Effector CD4-positive, alpha-beta T cell (primary cell): ENCODE results near the gene LSM11.

Source experiments
- DNase-seq: peaks from one replicate; pipeline ENCODE4 v3.0.0-alpha.2; 2020

The LSM11 gene

GRCh38 chr5:157778121-157778805 is 34.8 kb downstream of the LSM11 start:
- DNase-seq: no peak

GRCh38 chr5:157779221-157779620 is 35.7 kb downstream of the LSM11 start:
- no peak for DNase-seq

- no peak for DNase-seq
Measured at GRCh38 chr5:157785801-157786200, 42.3 kb downstream of the LSM11 start.

GRCh38 chr5:157793301-157793700 is 49.8 kb downstream of the LSM11 start:
- DNase-seq: no peak

- DNase-seq: no peak
Measured at GRCh38 chr5:157799578-157799977, 56.1 kb downstream of the LSM11 start.

GRCh38 chr5:157800137-157800536 is 56.6 kb downstream of the LSM11 start:
- DNase-seq: no peak

- DNase-seq: no peak
Measured at GRCh38 chr5:157802736-157803135, 59.2 kb downstream of the LSM11 start.

- no peak for DNase-seq
Measured at GRCh38 chr5:157808043-157808442, 64.5 kb downstream of the LSM11 start.
